ENCODE data around the gene CENPC. TPM values are rescaled to one million over a fixed set of nuclear protein-coding genes. Genes with fewer than 3 reads are reported as not detected.

Gene CENPC, protein sequence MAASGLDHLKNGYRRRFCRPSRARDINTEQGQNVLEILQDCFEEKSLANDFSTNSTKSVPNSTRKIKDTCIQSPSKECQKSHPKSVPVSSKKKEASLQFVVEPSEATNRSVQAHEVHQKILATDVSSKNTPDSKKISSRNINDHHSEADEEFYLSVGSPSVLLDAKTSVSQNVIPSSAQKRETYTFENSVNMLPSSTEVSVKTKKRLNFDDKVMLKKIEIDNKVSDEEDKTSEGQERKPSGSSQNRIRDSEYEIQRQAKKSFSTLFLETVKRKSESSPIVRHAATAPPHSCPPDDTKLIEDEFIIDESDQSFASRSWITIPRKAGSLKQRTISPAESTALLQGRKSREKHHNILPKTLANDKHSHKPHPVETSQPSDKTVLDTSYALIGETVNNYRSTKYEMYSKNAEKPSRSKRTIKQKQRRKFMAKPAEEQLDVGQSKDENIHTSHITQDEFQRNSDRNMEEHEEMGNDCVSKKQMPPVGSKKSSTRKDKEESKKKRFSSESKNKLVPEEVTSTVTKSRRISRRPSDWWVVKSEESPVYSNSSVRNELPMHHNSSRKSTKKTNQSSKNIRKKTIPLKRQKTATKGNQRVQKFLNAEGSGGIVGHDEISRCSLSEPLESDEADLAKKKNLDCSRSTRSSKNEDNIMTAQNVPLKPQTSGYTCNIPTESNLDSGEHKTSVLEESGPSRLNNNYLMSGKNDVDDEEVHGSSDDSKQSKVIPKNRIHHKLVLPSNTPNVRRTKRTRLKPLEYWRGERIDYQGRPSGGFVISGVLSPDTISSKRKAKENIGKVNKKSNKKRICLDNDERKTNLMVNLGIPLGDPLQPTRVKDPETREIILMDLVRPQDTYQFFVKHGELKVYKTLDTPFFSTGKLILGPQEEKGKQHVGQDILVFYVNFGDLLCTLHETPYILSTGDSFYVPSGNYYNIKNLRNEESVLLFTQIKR
- total RNA-seq, result 5.3 and 11.9 TPM in 2 replicates

GRCh38 chr4:67545199-67546003 lies at the start of gene CENPC:
Gene CENPC, minus strand, starts transcription at chr4:67545503. Its CDS starts 148 bp downstream, at chr4:67545355.

GRCh38 chr4:67558493-67558892 lies 13.2 kb upstream of the CENPC start, which contains the start of gene STAP1:
Gene STAP1, plus strand, starts transcription at chr4:67558727. Its CDS starts 83 bp downstream, at chr4:67558810.

Other genes with a start within 250 kb of the CENPC start
- not detected in 2 replicates for gene STAP1, start 13.2 kb upstream of the CENPC start, total RNA-seq
- 311 and 532 TPM in 2 replicates for gene UBA6, start 155.7 kb upstream of the CENPC start, total RNA-seq
- gene GNRHR, start 208.9 kb upstream of the CENPC start, total RNA-seq, result not detected in 2 replicates

All from smooth muscle cell of the umbilical artery (primary cell).